Hepatic stellate cell (primary cell): ENCODE results near the gene SIGLEC11.
"Not testable (repeated sequence)": the region's sequence is repeated elsewhere in the genome, so short reads cannot be mapped to it uniquely, and the experiment has no call there.

ENCODE experiments used
- DNase-seq: peaks from one replicate; pipeline ENCODE4 v3.0.0; 2011; ENCODE audit warnings: low spot score

Gene SIGLEC11

GRCh38 chr19:49981603-49982593 is 20.9 kb upstream of the SIGLEC11 start:
- no peak for DNase-seq

GRCh38 chr19:49978324-49978723 is 17.4 kb upstream of the SIGLEC11 start:
- no peak for DNase-seq

GRCh38 chr19:49977881-49978280 is 16.9 kb upstream of the SIGLEC11 start:
- DNase-seq = no peak

GRCh38 chr19:49977076-49977475 is 16.1 kb upstream of the SIGLEC11 start:
- no peak for DNase-seq

GRCh38 chr19:49976496-49976895 is 15.5 kb upstream of the SIGLEC11 start:
- no peak for DNase-seq

- DNase-seq = no peak
Observed at GRCh38 chr19:49975051-49975450, 14.1 kb upstream of the SIGLEC11 start.

GRCh38 chr19:49973987-49974386 is 13.0 kb upstream of the SIGLEC11 start:
- DNase-seq = no peak

GRCh38 chr19:49972841-49973240 is 11.9 kb upstream of the SIGLEC11 start:
- DNase-seq = no peak

- DNase-seq = no peak
Observed at GRCh38 chr19:49971991-49972411, 11.0 kb upstream of the SIGLEC11 start.

- DNase-seq = not testable (repeated sequence)
Observed at GRCh38 chr19:49969355-49969754, 8.4 kb upstream of the SIGLEC11 start.

GRCh38 chr19:49968279-49968922 is 7.4 kb upstream of the SIGLEC11 start:
- DNase-seq = no peak

GRCh38 chr19:49959892-49960291 is 1.1 kb downstream of the SIGLEC11 start:
- not testable (repeated sequence) for DNase-seq

- not testable (repeated sequence) for DNase-seq
Observed at GRCh38 chr19:49958596-49958995, 2.4 kb downstream of the SIGLEC11 start.

- not testable (repeated sequence) for DNase-seq
Observed at GRCh38 chr19:49958144-49958543, 2.8 kb downstream of the SIGLEC11 start.

- no peak for DNase-seq
Observed at GRCh38 chr19:49957262-49957915, 3.6 kb downstream of the SIGLEC11 start.

- no peak for DNase-seq
Observed at GRCh38 chr19:49956115-49956495, 4.9 kb downstream of the SIGLEC11 start.

GRCh38 chr19:49954933-49955332 is 6.0 kb downstream of the SIGLEC11 start:
- no peak for DNase-seq

- DNase-seq = no peak
Observed at GRCh38 chr19:49954092-49954829, 6.7 kb downstream of the SIGLEC11 start.

- DNase-seq = no peak
Observed at GRCh38 chr19:49953416-49953815, 7.6 kb downstream of the SIGLEC11 start.

- DNase-seq = no peak
Observed at GRCh38 chr19:49952906-49953305, 8.1 kb downstream of the SIGLEC11 start.

- no peak for DNase-seq
Observed at GRCh38 chr19:49952479-49952836, 8.5 kb downstream of the SIGLEC11 start.
